ENCODE results near the gene ATP6AP1. TPM values are rescaled to one million over a fixed set of nuclear protein-coding genes. Genes with fewer than 3 reads are reported as not detected.

The ATP6AP1 gene
- total and polyA plus RNA-seq, 2 of the 13 experiments (the other 11 are each of a cell fraction or from before 2014, with no cell fraction given) = 56.7 to 110 TPM

DNA sequence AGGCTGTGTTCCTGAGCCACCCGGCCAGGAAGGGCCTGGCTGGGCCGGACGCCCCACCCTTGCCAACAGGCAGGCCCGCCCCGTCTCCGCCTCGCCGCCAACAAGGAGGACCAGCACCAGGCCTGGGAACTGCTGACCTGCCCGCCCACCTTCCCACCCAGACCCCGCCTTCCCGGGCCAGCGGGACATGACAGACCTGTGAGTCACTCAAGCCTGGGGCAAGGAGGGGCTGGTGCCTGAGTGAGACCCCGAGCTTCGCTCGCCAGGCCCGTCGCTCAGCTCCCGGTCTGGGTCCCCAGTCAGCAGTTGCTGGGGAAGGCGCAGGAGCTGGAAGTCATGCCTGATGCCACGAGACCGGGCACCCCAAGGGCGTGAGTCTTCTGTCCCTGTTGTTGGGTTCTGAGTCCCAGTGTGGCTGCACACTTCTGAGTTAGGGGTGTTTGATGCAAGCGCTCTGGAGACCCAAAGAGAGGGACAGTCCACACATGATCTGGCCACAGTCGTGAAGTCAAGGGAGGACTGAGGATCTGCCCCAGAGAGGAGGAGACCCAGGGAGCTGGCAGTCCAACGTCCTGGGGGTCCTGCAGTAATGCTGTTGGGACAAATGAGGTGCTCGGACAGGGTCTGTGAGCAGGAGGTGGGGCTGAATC lies 19.1 kb upstream of the ATP6AP1 start, which contains the start of gene DNASE1L1 (continued):
- TF ChIP-seq, protein P1, sequence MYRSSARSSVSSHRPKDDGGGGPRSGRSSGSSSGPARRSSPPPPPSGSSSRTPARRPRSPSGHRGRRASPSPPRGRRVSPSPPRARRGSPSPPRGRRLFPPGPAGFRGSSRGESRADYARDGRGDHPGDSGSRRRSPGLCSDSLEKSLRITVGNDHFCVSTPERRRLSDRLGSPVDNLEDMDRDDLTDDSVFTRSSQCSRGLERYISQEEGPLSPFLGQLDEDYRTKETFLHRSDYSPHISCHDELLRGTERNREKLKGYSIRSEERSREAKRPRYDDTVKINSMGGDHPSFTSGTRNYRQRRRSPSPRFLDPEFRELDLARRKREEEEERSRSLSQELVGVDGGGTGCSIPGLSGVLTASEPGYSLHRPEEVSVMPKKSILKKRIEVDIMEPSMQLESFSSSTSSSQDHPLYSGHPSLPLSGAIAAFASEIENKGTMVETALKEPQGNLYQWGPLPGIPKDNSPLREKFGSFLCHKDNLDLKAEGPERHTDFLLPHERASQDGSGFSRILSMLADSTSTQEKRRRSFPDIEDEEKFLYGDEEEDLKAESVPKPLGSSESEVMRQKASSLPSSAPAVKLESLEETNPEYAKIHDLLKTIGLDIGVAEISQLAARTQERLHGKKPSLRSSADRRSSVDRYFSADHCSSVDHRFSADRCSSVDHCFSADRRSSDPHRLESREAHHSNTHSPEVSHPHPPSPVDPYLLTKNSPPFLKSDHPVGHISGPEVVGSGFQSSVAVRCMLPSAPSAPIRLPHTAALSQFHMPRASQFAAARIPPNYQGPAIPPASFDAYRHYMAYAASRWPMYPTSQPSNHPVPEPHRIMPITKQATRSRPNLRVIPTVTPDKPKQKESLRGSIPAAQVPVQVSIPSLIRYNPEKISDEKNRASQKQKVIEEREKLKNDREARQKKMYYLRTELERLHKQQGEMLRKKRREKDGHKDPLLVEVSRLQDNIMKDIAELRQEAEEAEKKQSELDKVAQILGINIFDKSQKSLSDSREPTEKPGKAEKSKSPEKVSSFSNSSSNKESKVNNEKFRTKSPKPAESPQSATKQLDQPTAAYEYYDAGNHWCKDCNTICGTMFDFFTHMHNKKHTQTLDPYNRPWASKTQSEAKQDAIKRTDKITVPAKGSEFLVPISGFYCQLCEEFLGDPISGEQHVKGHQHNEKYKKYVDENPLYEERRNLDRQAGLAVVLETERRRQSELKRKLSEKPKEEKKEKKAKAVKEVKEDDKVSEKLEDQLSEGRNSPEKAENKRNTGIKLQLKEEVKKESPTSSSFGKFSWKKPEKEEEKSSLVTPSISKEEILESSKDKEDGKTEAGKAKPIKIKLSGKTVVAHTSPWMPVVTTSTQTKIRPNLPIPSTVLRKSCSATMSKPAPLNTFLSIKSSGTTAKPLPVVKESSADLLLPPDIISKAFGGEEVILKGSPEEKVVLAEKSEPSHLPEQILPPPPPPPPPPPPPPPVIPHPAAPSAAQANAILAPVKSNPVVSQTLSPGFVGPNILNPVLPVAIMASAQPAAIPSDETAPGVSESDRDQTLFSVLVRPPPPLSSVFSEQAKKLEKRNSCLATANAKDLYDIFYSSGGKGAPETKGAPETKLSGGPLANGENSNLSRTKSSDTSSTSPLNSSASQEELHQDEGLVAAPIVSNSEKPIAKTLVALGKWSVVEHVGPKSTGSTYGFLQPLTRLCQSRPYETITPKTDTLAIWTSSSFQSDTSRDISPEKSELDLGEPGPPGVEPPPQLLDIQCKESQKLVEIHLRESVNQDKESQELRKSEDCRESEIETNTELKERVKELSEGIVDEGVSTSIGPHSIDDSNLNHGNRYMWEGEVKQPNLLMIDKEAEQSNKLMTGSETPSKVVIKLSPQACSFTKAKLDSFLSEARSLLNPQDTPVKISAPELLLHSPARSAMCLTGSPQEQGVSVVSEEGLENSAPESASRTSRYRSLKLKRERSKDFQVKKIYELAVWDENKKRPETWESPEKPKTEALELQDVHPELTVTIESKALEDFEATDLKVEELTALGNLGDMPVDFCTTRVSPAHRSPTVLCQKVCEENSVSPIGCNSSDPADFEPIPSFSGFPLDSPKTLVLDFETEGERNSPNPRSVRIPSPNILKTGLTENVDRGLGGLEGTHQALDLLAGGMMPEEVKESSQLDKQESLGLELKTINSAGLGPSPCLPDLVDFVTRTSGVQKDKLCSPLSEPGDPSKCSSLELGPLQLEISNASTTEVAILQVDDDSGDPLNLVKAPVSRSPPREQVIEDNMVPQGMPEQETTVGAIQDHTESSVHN (CRISPR knock-in tag; IDR thresholded peaks at IDR 0.05) = no peak
- TF ChIP-seq IRF2 (CRISPR knock-in tag; IDR thresholded peaks at IDR 0.05) (peak; percentile 42; the same call in 1 of the 2 replicates), ZFX (CRISPR knock-in tag; IDR thresholded peaks at IDR 0.05; ENCODE audit: low read depth) (peak; percentile 64; the same call in 1 of the 2 replicates), TAF1 (CRISPR knock-in tag; IDR thresholded peaks at IDR 0.05) (peak; percentile 46; the same call in 1 of the 2 replicates), DR1 (CRISPR knock-in tag; IDR thresholded peaks at IDR 0.05) (no peak), ZNF18 (CRISPR knock-in tag; IDR thresholded peaks at IDR 0.05; ENCODE audit: insufficient replicate concordance) (peak; percentile 32), MYNN (CRISPR knock-in tag; IDR thresholded peaks at IDR 0.05; ENCODE audit: low read depth) (no peak), FOSL2 (CRISPR knock-in tag; IDR thresholded peaks at IDR 0.05) (peak; percentile 93), SP2 (CRISPR knock-in tag; IDR thresholded peaks at IDR 0.05) (0 out of 2 replicates have a peak, but pooled peaks have one; percentile 35), CCDC6 (CRISPR knock-in tag; IDR thresholded peaks at IDR 0.05) (no peak), POLR2G (IDR thresholded peaks at IDR 0.05; ENCODE audit: low read depth, low read length) (peak; percentile 39; the same call in 1 of the 2 replicates)
